Activated CD4-positive, alpha-beta T cell treated with anti-CD3 and anti-CD28 coated beads for 1 hour (primary cell): ENCODE measurements around the gene ELMO3.

Source experiments
- DNase-seq: peaks from one replicate; pipeline ENCODE4 v3.0.0-alpha.2; 2020

Gene ELMO3

DNA sequence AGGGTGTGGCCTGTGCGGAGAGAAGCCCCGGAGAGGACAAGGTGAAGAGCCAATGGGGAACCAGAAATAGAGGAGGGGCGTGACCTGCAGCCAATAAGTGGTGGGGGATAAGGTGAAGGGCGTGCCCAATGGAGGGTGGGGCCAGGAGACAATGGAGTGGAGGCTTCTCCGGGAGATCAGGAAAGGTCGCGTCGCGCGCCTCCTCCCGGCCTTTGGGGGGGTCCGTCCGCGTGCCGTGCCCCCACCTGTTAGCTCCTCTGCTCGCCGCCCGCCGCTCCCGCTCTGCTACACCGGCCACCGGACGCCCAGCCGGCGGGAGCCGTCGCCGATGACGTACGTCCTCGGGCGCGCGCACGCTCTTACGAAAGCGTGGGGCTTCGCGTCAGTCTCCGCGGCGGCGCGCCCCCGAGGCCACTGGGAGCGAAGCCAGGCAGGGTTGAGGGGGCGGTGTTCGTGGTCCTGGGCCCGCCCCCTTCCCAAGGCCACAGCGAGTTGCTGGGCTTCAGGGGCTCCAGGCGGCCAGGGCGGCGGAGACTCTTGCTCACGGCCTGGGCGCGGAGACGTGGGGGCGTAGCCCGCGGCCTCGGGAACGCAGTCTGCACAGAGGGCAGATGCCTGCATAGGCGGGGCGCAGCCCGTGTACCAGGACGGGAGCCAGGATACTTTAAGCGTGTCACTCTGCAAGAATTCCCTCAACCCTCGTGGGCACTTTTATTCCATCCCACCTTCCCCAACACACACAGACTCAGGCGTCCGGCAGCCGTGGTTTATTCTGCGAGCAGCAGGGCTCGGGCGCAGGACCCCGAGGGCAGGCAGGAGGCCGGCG, 15.1 kb upstream of the ELMO3 start, which contains the start of gene MATCAP1:
Gene MATCAP1 (minus strand): TSS at position 337 of the 826 bp plus-strand sequence. CDS start 3,353 bp downstream, outside the sequence.
- peak; percentile 86 for DNase-seq

DNA sequence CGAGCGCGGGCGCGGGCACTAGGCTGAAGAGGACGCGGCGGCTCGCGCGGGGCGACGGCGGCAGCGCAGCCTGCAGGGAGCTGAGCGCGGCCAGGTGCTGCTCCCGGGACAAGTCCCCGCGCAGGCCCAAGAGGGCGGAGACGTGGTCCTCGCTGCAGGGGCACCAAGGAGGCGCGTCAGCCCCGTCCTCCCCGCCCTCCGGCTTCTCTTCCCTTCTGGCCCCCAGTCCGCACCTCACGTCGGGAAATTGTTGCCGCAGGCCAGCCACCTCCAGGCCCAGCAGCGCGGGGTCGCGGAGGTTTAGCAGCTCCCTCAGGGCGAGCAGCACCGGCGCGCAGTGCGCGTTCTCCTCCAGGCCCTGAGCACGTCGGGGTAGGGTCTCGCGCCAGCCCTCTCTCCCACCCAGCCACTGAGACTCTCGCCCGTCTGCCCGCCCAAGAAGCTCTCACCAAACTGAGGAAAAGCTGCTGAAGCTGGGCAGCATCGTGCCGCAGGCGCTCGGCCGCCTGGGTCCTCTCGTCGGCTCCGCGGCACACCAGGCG, 14.4 kb upstream of the ELMO3 start:
- no peak for DNase-seq

DNA sequence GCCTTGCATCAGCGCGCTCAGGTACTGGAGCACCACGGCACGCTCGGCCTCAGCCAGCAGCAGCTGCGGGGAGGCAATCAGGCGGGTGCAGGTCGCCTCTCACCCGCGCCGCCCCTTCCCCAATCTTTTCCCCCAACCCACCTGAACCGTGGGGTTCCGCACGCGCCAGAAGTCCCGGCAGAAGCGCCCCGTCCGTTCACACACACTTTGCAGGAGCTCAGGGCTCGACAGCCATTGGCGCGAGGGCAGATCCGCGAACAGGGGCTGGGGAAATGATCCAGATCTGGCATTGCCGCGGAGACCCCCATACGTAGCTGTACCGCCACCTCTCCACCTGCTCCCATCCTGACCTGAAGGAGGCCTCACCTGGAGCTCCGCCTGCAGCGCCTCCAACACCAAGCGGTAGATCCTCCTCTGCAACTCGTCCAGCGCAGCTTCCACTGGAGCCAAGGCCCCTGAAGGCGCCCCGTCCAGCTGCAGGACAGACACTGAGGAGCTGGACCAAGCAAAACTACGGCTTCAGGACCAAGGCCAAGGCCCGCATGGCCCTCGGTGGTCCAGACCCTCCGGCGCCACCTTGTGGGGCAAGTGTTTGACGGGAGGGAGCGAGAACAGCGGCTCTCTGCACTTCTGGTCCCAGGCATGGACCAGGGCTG, 13.8 kb upstream of the ELMO3 start:
- DNase-seq, result peak; percentile 66

DNA sequence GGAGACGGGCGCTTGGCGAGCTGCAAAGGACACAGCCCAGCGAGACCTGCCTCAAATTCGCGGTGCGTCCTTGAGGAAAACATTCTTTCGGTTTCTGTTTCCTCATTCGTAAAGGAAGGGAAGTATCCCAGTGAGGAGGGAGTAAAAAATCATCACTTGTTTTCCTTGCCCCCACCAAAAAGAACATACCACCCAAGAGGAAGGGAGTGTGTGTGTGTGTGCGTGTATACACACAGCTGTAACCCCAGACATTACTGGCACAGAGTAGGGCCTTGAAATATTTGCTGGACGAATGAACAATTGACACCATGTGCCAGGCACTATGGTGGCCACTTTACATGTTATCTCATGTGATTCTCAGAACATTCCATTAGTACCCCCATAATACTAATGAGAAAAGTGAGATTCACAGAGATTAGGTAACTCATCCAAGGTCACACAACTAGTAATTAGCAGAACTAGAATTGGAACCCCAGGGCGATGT, 13.2 kb upstream of the ELMO3 start:
- DNase-seq, result no peak

DNA sequence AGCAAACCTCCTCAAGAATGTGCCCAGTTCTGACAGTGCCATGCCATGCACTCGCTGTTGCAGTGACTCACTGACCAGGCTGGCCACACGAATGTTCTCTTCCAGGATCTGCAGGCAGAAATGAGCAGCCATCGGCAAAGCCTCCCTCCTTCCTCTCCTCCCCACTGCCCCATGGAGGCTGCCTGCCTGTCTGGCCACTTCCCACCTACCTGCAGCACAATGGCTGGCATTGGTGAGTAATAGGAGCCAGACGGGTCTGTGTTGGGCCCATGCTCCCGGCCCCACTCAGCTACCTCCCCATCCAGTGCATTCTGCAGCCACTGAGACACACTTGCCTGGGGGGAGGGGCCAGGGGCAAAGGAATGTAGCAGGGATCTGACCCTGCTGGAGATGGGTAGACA, 12.4 kb upstream of the ELMO3 start:
- no peak for DNase-seq

DNA sequence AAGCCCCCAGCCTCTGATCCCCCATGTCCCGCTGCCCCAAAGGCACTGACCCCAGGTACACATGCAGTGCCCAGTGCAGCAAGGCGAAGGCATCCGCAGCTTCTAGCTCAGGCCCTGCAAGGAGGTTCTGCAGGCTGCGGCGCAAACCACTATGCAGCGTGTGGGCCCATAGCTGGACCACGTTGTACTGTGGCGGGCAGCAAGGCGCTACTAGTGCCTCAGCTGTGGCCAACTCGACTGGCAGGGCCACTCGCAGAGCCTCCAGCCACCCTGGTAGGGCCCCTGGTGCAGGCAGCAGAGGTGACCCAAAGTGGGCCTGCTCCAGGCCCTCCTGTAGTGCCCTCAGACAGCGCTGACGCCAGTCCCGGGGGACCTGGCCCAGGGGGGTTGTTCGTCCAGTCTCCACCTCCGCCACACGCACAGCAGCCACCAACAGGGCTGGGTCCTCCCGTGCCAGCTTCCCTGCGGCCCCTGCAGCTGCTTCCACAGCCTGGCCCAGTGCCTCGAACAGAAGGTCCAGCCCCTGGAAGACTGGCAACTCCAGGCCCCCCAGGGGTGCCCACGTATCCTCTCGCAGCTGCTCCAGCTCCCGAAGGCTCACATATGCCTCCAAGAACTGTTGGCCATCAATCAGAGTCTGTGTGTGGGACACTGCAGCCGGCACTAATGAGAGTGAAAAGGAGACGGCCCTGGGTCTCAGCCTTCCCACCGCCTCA, 11.6 kb upstream of the ELMO3 start:
- DNase-seq, result no peak

DNA sequence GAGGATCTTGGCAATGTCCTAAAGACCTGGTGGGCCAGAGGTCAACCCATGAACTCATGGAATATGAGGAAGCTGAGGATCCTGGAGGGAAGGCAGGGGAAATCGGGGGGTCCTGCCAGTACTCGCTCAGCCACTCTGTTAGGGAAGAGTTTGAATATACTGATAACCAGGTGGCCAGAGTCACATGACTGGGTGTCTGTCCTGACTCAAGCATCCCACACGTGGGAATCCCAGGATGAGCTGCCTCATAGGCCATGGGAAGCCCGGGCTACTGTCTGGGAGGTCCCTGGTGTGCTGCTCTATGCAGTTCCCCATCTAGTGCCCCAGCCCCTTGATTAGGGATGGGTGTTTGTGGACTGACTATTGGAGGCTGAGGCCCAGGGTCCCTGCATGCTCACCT, 10.6 kb upstream of the ELMO3 start:
- DNase-seq, result no peak

DNA sequence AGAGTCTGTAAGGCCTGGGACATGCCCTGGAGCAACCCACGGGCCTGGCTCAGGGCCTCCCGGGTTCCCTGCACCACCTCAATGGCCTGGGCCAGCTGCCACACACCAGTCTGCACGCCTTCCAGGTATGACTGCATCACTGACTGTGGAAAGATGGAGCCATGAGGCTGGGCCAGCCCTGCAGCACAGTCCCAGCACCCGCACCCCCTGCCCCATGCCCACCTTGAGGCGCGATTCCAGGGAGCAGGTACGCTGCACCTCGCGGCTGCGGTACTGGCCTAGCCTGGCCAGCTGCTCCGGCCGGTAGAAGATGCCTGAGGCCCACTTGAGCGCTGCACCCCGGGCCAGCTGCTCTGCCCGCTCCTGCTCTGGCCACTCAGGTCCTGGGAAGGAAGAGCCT, 10.1 kb upstream of the ELMO3 start:
- DNase-seq, result no peak

DNA sequence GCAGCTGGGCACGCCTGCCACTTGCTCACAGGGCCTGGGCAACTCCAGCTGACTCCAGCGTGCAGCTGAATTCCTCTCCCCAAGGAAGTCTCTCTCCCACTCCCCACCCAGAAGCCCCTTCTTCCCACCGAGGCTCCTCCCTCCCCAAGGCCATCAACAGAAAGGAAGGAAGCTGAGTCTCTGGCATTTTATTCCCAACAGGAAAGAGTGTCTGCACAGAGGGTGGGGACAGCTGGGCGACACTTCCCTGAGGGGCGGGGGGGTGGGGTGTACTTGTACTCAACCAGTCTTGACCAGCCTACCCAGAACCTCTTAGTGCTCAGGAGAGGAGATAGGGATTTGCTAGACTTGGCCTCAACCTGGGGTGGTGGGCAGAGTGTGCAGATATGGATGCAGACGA, 8.9 kb upstream of the ELMO3 start, which contains the start of gene EXOC3L1:
Gene EXOC3L1 (minus strand): TSS at position 96 of the 400 bp plus-strand sequence. CDS start 460 bp downstream, outside the sequence.
- DNase-seq, result no peak

DNA sequence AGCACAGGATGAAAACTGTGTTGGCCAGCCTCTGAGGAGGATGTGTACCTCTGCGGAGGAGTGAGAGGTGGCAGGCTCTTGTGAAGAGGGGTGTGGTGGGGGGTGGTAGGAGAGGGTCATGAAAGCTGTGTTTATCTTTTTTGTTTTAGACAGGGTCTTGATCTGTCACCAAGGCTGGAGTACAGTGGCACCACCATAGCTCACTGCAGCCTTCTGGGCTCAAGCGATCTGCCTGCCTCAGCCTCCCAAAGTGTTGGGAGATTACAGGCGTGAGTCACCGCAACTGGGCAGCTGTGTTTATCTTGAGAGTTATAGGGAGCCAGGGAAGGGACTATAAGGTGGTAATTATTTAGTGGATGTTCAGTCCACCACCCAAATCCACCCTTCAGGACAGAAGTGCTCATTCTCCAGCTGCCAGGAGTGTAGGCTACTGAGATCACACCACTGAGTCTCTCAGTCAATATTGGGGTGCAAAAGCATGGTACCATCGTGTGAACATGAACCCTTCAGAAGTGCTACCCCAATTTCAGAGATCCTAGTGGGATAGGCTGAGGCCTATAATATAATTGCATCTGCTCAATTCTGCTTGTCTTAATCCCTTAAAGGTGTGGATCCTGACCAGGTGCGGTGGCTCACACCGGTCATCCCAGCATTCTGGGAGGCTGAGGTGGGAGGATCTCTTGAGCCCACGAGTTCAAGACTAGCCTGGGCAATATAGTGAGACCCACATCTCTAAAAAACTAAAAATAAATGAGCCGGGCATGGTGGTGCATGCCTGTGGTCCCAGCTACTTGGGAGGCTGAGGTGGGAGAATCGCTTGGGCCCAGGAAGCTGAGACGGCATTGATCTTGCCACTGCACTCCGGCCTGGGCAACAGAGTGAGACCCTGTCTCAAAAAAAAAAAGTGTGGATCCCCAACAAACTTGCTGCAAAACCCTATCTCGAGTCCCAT, 8.2 kb upstream of the ELMO3 start:
- no peak for DNase-seq

DNA sequence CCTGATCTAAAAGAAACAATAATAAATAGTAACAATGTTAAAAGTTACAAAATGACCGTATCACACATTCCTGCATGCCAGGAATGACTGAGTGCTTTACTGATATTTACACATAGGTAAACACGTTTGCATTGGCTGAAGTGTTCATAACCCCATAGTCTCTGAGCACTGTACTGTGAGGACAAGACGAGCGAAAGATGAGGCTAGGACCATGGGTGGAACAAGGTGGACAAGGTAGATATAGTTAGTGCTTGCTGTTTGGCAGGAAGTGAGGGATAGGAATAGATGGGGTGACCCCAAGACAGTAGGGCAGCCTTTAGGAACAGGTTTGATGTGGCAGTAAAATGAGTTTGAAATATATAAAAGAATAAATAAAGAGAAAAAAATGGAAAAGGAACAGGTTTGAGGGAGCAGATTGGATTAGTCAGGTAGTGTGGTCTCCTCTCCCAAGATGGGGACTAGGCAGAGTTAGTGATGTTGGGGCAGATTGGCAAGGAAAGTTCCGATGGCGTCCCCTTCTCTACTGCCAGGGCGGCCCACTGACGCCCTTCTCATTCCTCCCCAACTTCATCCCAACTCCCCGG, 7.4 kb upstream of the ELMO3 start:
- no peak for DNase-seq

DNA sequence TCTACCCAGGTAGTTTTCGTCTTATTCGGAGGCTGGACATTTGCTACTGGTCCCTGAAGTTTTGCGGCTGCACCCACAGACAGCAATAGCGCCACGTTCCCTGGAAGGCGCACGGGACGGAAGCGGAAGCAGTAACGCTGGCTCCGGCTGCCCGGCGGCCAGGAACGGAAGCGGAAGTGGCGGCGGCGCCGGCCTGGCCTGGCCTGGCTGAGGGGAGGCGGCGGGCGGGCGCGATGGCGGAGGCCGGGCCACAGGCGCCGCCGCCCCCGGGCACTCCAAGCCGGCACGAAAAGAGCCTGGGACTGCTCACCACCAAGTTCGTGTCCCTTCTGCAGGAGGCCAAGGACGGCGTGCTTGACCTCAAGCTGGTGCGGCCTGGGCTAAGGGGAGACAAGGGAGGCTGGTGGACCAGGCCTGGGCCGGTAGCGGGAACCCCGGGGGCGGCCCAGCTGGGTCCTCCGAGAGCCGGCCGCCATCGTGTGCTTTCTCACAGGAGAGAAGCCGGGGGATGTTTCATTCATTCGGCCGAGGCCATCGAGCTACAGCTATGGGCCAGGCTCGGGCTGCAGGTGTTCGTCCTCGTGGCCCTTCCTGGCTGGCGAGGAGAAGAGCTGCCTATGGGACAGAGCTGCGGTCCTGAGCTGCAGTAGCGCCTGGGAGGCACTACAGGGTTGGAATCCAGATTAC, 6.8 kb upstream of the ELMO3 start, which contains the start of gene E2F4:
Gene E2F4 (plus strand): TSS at position 161 of the 687 bp plus-strand sequence. CDS start 73 bp downstream, at position 234.
- DNase-seq, result peak; percentile 77

DNA sequence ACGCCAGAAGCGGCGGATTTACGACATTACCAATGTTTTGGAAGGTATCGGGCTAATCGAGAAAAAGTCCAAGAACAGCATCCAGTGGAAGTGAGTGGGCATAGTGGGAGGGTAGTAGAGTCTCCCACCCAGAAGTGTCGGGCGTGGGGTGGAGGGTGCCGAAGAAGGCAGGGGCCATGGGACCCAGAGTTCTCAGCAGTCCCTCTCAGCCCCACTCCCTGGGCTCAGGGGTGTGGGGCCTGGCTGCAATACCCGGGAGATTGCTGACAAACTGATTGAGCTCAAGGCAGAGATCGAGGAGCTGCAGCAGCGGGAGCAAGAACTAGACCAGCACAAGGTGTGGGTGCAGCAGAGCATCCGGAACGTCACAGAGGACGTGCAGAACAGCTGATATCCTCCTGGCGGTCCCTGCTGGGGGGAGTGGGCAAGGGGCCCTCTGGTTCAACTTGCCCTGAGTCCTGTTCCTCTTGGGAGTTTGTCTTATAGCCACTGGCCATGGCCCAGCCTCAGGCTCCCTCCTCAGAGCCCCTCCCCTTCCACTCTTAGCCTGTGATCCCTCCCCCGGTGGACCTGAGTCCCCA, 6.1 kb upstream of the ELMO3 start:
- DNase-seq, result no peak

DNA sequence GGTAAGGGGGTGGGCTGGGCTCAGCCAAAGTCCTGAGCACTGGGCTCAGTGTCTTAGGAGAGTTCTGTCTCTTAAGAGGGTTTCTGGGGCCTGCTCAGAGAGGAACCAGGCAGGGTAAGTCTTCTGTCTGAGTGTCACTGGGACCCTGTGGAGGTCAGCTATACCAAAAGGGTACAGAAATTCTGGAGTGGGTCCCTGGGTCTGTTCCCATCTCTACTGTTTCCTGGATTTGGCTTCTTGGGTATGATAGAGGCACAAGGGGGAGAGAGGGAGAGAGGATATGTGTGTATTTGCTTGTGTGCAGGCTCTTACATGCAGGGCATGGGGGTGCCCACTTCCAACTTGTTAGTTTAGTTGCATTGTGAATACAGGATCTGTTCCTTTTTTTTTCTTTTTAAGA, 5.4 kb upstream of the ELMO3 start:
- no peak for DNase-seq

DNA sequence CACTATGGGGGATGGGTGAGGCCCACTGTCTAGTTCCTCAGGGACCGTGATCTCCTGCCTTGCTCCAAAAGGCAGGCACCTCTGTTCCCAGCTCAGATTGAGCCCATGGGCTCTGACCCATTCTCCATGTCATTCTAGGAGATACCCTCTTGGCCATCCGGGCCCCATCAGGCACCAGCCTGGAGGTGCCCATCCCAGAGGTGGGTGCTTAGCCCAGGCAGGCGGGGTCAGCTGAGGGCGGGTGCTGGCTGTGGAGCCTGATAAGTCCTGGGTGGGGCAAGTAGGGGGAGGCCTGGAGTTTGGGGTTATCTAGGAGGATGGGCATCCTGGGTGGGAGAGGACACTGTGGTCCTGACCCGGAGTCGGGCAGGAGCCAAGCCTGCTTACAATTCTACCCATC, 4.7 kb upstream of the ELMO3 start:
- no peak for DNase-seq

DNA sequence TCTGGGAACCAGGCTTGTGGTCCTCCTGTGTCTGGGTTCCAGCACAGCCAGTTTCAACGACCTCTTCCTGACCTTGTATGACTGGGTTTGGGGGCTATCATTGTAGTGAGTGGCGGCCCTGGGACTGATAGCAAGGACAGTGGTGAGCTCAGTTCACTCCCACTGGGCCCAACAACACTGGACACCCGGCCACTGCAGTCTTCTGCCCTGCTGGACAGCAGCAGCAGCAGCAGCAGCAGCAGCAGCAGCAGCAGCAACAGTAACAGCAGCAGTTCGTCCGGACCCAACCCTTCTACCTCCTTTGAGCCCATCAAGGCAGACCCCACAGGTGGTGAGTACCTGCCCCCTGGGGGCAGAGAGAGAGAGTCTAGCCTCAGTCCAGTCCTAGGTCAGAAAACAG, 3.3 kb upstream of the ELMO3 start:
- no peak for DNase-seq

DNA sequence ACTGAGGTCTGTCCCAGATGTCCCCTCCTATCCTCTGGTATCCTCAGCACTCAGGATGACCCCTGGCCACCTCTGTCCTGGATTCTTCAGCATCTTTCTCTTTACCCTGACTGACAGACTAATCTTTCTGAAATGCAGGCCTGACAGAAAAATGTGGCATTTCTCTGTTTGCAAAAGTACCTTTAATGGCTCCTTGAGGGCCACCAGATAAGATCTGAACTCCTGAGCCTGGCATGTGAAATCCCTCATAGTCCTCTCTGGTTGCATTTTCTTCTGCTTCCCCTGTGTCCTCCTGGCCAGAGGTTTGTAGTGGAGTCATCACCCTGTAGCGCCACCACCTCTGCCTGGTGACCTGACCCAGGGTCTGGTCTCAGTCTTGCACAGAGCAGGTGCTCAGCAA, 2.0 kb upstream of the ELMO3 start:
- no peak for DNase-seq

DNA sequence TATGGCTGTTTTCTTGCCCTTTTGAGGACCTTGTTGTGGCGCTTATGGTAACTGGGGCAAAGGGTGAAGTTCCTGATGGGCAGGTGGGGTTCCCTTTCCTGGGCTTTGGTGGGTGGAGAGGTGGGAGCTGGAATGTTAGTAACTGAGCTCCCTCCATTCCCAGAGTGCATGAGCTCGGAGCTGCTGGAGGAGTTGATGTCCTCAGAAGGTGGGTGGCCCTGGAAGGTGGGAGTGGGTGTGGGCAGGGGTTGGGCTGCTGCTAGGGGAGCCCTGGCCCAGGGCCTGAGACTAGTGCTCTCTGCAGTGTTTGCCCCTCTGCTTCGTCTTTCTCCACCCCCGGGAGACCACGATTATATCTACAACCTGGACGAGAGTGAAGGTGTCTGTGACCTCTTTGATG, 1.2 kb upstream of the ELMO3 start:
- no peak for DNase-seq

DNA sequence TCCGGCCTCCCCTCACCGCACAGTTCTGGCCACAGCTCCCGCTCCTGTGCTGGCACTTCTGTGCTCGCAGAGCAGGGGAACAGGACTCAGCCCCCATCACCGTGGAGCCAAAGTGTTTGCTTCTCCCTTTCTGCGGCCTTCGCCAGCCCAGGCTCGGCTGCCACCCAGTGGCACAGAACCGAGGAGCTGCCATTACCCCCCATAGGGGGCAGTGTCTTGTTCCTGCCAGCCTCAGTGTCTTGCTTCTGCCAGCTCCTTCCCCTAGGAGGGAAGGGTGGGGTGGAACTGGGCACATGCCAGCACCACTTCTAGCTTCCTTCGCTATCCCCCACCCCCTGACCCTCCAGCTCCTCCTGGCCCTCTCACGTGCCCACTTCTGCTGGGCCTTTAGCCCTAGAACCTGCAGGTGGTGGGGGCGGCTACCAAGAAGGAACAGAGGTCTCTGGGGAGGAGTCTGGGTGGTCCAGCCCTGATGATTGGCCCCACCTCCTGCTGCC, 645 bp upstream of the ELMO3 start:
- no peak for DNase-seq

DNA sequence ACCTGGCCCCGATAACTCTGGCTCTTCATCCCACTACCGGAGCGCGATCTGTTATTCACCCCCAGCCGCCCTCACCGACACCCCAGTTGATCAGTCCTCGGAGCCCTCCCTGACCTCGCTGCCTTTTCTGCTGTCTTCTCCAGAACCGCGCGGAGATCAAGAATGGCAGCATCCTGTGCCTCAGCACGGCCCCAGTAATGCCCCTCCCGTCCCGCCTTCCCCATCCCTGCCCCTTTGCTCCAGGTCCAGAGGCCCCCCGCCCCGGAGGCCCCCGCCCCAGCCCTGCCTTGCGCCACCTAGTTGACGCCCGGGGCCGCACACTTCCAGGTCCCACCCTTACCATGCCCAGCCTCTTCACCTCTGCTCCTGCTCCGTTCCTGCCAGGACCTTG, 872 bp downstream of the ELMO3 start:
- no peak for DNase-seq
